Brain pericyte (primary cell): ENCODE results near the gene CCBE1.

Source experiments
- DNase-seq: peaks from one replicate; pipeline ENCODE4 v3.0.0-alpha.2; 2012; ENCODE audit warnings: low read depth, low spot score

The CCBE1 gene

DNA sequence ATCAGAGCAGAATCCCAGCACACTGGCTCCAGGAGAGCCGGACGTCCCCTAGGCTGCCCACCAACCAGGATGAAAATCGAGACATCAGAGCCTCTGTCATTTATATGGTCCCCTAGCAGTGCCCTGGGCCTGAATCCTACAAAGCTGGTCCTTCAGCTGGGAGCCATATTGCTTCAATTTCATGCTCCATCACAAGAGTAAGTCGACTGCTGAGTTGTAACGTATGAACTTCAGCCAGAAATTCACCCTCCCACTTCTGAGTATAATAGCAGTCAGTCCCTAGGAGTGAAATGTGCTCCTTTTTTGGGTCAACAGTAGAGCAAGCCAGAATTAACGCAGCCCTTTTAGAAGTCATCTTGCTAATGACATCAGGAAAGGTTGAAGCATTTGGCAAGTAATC lies 126.4 kb downstream of the CCBE1 start:
- no peak for DNase-seq

DNA sequence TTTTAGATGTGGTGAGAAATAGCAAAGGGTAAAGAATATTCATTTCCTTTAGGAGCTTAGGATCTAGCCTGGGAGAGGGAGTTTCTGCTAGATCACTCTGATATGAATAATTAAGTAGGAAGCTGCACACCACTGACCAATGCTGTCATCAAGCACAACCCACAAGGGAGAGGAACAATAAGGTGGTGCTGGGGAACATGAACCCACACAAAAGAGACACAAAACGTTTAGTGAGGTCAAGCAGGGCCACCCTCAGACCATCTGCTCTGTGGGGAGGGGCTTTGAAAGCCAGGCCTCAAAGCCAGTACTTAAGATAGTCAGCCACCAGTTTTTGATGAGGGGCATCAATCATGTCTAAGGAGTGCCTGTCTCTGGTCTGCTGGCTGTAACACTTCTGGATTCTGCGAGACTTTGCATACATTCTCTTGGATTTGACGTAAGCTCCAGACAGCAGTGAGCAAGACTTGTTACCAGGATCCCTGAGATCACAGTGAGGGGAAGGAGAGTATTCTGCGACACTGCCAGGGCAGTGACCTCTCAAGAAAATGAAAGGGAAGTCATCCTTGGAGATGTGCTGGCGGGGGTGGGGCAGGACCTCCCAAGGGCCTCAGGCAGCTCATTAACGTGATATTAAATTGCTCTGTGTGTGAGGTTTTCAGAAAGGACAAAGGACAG lies 127.0 kb downstream of the CCBE1 start:
- DNase-seq: no peak

DNA sequence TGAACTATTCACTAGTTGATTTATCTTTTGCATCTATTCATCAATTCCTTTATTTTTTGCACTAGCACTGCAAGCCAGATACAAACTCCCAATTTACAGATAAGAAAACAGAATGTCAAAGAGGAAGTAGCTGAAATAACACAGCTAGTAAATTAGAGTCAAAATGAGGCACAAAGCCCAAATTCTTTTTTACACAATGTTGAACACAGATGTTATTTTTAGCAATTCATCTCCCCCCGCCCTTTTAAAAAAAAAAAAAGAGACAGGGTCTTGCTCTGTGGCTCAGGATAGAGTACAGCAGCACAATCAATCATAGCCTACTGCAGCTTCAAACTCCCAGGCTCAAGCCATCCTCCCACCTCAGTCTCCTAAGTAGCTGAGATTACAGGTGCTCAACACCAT lies 127.8 kb downstream of the CCBE1 start:
- no peak for DNase-seq

DNA sequence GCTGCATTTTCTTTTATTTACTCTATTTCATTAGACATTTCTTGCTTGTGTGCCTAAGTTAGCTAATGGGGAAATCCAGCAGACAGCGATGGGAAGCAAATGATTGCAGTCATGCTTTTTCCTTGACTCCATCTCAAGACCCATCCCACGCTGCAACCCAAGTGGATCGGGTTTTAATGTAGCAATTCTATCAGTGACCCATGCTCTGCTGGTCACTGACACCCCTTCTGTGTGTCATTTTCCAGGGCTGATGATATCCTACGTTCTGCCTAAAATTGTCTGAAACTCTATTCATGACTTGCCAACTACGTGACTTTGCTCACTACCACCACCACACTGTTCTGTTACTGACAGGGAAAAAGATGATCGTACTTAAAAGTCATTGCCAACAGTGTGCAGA lies 129.8 kb downstream of the CCBE1 start:
- DNase-seq: no peak

DNA sequence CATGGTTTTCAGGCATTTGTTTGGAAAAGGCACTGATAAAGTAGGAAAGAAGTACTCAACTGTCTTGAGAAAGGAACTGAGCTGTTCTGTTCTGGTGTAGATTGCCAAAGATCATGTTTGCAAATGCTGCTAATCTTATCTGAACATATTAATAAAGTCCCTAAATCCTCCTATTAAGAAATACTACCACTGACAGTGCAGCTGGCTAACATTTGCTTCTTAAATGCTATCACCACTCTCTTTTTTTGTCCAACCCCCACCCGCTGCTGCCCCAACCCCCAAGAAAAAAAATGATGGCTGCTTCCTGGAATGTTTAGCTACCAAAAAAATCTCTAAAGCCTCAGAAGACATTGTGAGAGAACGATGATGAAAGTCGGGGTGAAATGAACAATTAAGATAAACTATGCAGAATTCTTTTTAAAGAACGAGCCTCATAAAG lies 130.7 kb downstream of the CCBE1 start:
- DNase-seq: no peak

DNA sequence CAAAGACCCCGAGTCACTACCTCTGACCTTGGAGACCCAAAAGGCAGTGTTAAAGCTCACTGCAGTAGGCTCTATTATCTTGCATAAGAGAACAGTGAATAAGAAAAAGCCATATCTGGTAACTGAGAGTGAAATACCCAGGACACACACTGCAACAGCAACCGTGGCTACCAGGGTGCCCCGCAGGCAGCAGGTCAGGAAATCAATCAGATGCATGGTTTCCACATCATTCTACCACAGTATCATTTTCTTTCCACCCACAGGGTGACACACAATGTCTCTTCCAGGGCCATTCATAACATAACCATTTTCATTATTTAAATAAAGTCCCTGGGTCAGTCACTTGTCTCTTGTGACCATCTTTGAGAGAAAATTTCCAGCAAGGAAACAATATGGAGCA lies 131.3 kb downstream of the CCBE1 start:
- DNase-seq: no peak

DNA sequence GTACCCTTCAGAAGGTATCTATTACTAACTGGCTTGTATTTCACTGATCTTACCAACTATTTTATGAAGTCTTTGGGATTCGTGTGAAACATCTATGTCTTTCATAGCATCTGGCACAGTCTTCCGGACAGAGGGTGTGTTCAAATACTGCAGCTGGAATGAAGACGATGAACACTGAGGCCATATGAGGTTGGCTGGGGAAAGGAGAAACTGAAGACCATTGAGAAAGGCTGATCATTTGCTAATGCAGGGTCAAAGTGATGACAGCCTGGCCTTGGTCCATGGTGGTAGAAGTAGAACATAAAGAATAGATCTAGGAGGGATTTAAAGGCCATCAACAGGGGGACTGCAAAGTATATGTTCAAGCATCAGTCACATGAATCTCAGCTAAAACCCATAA lies 132.7 kb downstream of the CCBE1 start:
- DNase-seq: no peak

DNA sequence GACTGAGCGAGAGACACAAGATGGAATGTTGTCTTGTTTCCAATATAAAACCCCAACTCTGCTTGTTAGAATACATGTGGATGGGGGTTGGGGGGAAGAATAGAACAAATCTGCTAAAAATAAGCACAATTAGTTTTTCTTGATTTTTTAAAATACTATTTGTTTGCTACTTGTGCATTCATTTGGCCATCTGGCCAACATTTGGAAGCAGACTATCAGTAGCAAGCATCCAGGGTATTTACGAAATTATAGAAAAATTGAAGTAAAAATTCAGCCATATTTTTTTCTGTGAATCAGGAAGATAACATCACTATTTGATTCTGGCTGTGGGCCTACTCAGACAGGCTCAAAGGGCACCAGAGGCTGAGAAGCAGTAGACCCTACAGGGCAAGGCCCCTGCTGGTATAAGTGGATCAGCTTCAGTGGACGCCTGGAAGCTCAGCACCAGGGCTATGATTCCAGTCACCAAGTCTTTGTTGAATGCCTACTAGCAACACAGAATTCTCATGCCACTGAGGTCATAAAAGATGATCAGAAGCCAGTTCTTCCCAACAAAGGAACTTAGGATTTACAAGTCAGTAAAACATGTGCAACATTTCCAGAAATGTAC lies 133.9 kb downstream of the CCBE1 start:
- DNase-seq: no peak

DNA sequence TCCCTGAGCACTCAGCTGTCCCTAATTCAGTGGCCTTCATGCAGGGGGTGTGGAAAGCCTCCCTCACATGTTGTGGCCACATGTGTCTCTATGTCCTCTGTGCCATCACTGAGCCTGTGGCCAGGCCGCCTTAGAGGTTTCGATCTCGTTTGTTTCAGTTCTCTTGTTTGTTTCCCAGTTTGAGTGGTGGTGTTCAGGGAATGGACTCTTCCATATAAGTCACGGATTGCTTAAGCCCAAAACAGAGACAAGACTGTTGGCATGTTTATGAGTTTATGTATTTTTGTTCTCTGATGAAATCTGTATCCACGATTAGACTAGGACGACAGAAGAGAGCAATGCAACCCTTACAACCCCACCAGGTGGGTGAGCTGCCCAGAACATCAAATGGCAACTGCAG lies 134.5 kb downstream of the CCBE1 start:
- DNase-seq: no peak

DNA sequence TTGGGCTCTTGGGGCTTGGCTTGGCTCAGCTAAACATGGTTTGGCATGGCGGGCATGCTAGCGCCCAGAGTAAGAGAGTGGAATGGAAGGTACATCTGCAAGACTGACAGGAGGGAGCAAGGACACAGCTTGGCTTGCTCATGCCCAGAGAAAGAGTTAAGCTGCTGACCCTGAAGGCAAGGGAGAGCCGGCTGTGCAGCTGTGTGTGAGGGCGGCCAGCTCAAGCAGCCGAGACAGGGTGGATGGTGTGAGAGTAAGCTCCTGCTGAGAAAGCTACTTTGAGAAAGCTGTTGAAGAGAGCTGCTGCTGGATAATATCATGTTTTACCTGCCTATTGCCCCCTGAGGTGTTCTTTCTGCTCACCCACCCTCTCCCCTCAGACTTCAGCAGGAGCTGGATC lies 135.6 kb downstream of the CCBE1 start:
- no peak for DNase-seq

DNA sequence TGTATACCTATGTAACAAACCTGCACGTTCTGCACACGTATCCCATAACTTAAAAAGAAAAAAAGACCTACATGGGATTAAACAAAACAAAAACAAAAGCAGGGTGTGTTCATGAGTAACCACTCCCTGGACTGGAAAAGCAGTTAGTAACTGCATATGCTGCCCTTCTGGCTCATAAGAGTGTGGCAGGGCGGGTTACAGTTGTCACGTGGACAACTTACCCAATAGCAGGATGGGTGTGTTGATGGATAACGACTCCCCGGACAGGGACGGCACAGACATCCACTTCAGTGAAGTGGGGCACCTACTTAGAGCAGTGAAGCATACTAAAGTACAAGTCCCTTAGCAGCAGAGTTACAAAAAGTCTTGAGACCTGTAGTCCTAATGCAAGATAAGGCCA lies 136.7 kb downstream of the CCBE1 start:
- DNase-seq: no peak

DNA sequence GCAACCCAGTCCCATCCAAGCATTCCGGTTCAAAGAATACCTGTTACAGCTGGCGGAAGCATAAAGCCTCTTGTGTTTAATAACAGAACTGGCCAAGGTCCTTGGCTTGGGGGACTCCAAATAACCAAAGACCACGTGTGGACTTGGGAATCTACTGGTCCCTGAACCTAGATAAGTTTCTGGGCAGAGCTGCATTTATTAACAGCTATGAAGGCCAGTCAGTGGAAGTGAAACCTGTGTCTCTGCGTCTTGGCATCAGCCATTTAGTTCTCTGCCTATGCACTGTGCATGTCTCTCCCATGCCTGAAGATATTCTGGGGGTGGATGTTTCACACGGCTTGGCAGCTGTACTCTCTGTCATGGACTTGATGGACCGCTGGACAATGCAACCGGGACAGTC lies 137.7 kb downstream of the CCBE1 start:
- no peak for DNase-seq

DNA sequence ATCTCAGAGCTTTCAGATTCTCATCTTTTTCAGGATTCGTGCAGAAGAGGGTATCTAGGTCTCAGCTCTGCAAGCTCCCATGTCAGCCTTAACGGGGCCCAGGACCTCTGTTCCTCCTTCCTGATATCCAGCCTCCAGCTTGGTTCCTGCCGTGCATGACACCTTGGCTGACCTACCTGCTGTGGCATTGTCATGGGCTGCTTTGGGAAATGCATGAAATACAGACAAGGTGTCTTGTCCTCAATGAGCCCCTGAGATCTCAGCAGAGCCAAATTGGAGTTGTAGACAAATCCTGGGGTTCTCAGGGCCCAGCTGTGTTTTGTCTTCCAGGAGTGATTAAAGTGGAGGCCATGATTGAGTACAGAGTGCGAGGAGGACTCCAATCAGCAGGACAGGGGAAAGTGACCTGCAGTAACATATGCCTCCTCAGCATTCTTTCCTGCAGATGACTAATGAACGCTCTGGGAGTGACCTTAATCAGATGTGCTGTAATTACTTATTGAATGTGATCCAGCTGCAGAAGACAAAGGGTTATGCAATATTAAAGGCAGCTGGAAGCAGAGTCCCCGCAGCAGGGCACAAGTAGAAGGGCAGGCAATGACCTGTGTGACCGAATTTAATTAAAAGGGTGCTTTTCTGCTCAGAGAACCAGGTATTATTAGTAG lies 141.1 kb downstream of the CCBE1 start:
- no peak for DNase-seq

DNA sequence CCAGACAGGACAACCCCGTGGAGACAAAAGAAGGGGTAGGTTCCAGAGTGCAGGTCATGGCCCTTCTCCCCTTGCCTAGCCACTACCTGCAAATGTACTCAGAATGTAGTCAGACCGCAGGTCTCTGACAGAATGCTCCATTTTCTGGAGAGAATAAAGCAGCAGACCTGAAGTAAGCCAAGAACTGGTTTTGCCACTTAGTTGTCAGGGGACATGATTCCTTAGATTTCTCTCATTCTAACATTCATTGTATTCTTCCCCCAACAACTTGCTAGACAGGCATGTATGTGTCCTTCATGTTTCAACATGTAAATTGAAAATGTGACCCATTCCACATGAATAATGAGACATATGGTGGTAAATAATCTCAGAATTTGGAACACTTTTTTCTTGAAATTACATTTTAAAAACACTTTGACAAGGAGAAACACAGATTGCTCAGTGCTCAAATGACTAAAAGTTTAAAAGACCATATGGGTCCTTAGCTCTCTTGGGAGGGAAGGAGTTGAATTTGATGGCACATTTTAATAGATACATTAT lies 142.4 kb downstream of the CCBE1 start:
- DNase-seq: no peak

DNA sequence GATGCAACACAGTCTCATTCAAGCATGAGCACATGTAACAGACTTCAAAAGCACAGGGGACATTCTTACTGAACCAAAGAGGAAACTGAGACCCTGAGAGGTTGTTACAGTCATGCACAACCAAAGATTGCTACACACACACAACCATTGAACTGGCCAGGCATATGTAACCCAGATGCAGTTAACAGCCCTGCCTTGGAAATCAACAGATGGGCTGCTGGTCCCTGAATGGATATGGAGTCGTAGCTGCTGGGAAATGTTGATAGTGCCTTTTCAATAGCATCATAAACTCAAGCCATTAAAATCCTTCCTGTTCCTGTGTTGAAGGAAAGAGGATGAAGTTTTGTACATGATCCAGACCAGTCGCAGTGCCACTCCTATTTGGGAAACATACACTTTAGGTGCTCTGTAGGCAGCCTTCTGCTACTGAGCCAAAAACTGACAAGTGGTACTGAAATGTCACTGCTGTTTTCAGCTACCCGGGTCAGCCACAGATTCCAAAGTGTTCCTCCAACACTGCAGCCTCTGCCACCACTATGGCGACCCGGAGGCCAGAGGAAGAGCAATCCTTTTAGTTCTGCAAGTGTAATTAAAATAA lies 143.9 kb downstream of the CCBE1 start:
- no peak for DNase-seq

DNA sequence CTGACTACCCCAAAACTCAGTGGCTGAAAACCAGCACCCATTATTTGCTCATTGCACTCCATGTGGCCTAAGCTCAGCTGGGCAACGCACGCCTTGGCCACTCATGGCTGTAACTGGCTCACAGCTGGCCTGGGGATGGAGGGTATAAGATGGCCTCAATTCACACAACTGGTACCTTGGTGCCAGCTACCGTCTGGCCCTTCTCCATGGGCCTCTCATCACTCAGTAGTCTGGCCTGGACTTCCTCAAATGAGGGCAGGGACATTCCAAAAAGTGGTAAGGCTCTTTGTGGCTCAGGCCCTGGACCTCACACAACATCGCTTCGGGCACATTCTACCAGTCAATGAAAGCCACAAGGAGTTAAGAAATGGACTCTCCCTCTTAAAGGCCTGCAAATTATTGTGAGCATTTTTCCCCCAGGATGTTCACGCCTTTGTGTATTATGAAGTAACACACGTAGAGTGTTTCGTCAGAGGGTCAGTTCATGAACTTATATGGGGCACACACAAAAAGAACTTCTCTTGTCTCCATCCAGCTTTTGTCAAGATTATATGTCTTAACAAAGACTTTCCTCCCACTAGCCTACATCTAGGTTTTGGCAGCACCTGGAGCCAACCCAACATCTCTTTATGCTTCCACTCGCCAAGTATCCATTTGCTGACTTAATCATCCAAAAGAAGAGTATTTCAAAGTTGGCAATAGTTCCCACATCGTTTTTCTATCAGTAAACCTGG lies 145.2 kb downstream of the CCBE1 start:
- no peak for DNase-seq

DNA sequence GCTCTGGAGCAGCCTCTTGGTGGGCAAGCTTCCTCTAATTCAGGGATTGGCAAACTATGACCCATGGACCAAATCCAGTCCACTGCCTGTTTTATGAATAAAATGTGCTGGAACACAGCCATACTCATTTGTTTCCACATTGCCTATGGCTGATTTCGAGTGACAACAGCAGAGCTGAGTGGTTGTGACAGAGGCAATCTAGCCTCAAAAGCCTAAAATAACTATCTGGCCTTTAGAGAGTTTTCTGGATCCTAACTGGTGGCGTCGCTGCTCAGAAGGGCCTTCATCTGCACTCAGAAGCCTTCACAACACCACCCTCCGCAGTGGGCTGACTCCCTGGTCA lies 147.1 kb downstream of the CCBE1 start:
- DNase-seq: no peak

DNA sequence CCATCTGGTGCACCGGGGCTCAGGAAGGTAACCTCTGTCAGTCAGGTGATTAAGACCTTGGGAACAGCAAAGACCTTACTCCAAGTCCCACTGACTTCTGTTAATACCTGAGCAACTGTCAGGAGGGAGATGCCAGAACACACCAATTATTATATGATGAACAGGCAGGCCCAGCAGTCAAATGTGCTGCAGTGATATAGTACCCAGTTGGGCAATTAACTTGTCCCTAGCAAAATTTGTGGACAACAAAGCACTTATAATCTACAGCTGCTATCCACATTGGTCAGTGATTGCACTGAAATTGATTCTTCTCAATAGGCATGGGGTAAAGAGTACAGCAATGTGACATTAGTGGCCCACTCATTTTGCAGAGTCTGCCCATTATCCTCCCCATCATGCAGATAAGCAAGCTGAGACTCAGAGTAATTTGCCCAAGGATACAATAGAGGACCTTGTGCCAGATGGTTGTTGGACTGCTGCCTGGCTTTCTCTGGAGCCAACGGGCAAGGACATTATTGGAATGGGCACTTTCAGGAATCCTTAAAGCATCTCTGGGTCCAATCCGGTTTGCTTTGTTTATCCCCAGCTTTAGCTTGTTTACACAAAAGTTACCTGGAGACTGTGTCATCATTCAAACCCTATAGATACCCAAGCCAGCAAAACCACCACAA lies 147.6 kb downstream of the CCBE1 start:
- DNase-seq: no peak

DNA sequence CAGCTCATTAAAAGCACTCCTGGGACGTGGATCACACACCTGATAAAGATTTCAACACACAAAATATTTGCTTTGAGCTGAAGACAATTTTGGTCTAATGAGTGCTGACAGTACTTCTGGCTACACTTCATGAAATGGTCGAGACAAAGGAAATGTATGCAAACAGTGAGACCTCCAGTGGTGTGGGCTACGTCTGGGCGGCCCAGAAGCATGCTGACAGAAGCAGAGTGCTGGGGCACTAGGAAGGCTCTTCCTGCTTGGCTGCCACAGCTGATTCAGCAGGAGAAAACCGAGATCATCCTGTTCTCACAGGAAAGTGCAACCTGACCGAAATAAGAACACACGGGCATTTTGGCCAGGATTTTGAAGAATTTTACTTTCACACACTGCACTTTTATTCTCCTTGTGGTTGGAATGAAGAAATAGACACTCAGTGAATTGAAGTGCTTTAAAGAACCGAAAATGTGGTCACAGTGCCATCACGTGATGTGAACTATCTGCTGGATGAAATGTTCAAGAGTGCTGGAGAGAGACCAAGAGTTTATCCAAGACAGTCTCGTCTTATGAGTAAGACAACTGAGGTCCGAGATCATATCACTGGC lies 149.5 kb downstream of the CCBE1 start:
- peak; percentile 72 for DNase-seq

DNA sequence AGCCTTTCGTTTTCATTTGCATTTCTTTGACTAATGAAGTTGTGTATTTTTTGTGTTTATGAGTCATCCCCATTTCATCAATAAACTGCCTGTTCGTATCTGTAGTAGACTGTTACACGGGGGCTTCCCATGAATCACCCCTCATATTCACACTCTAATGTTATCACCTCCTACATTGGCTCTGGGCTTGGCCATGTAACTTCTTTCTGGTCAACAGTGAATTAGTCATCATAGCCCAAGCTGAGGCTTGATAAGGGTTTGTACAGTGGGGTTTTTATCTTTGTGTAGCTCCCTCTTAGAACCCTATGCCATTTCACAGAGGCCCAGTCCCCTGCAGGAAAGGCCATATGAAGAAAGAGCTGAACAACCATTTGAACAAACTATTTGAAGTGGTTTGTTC lies 151.0 kb downstream of the CCBE1 start:
- no peak for DNase-seq

DNA sequence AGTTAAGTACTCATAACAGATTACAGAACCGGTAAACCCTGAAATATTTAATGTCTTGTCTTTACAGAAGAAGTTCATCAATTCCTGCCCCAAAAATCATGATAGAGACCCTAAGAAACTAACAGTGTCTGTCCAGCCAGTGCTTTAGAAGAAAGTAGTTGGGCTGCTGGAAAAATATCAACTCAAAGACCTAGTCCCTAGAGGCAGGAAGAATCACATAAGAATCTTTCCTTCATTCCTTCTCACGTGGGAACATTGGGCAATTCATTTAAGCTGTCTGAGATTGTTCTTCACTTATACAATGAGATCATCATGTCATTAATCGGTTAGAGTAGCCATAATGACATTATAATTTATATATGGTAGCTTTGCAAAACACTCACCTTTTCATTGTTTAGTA lies 156.4 kb downstream of the CCBE1 start:
- peak; percentile 43 for DNase-seq
